Kidney glomerular epithelial cell (primary cell): ENCODE data around the gene TTC33.
"Not testable (repeated sequence)": the region's sequence is repeated elsewhere in the genome, so short reads cannot be mapped to it uniquely, and the experiment has no call there.

Experiments
- DNase-seq: peaks from one replicate; lab custom pipeline; 2025; lab: John Stamatoyannopoulos, UW

The TTC33 gene

GRCh38 chr5:40755407-40756365 lies at the start of gene TTC33:
TTC33 (minus strand) TSS chr5:40755961; CDS start chr5:40747018, 8,943 bp downstream.
- DNase-seq, result peak; percentile 96

GRCh38 chr5:40801771-40802562 lies 46.2 kb upstream of the TTC33 start:
- DNase-seq, result no peak

GRCh38 chr5:40799258-40799657 lies 43.5 kb upstream of the TTC33 start:
- no peak for DNase-seq

- no peak for DNase-seq
These were observed 43.0 kb upstream of the TTC33 start for GRCh38 chr5:40798801-40799210.

GRCh38 chr5:40798012-40798800 lies 42.4 kb upstream of the TTC33 start, which contains the start of gene PRKAA1:
PRKAA1 (minus strand) TSS chr5:40798374; CDS start chr5:40798189, 185 bp downstream.
- DNase-seq, result peak; percentile 78

- DNase-seq, result peak; percentile 46
These were observed 41.7 kb upstream of the TTC33 start for GRCh38 chr5:40797273-40798011.

- no peak for DNase-seq
These were observed 40.7 kb upstream of the TTC33 start for GRCh38 chr5:40796487-40796889.

GRCh38 chr5:40794877-40795276 lies 39.1 kb upstream of the TTC33 start:
- DNase-seq, result not testable (repeated sequence)

GRCh38 chr5:40794340-40794739 lies 38.6 kb upstream of the TTC33 start:
- not testable (repeated sequence) for DNase-seq

GRCh38 chr5:40792691-40793090 lies 36.9 kb upstream of the TTC33 start:
- DNase-seq, result not testable (repeated sequence)

GRCh38 chr5:40791715-40792139 lies 36.0 kb upstream of the TTC33 start:
- DNase-seq, result no peak

- no peak for DNase-seq
These were observed 35.3 kb upstream of the TTC33 start for GRCh38 chr5:40790947-40791593.

GRCh38 chr5:40788941-40789340 lies 33.2 kb upstream of the TTC33 start:
- not testable (repeated sequence) for DNase-seq

GRCh38 chr5:40787986-40788385 lies 32.2 kb upstream of the TTC33 start:
- no peak for DNase-seq

- not testable (repeated sequence) for DNase-seq
These were observed 30.9 kb upstream of the TTC33 start for GRCh38 chr5:40786664-40787063.

- no peak for DNase-seq
These were observed 29.2 kb upstream of the TTC33 start for GRCh38 chr5:40784916-40785315.

GRCh38 chr5:40784027-40784653 lies 28.4 kb upstream of the TTC33 start:
- peak; percentile 1 for DNase-seq

- DNase-seq, result no peak
These were observed 26.2 kb upstream of the TTC33 start for GRCh38 chr5:40781843-40782409.

- DNase-seq, result no peak
These were observed 25.1 kb upstream of the TTC33 start for GRCh38 chr5:40780858-40781257.

- no peak for DNase-seq
These were observed 24.4 kb upstream of the TTC33 start for GRCh38 chr5:40780199-40780598.
